BE2C (cell line): ENCODE data around the gene IFNA4.

ENCODE experiments used
- DNase-seq: peaks from one replicate; pipeline ENCODE4 v3.0.0-alpha.2; 2020
- H3K27me3 ChIP-seq: fragments of 250-450 bp; sonication (Bioruptor Pico); 2 replicates; pipeline ENCODE4 v1.5.1; 2020; ENCODE audit warnings: mild to moderate bottlenecking
- H3K36me3 ChIP-seq: fragments of 250-450 bp; sonication (Bioruptor Pico); 2 replicates; pipeline ENCODE4 v1.5.1; 2020; ENCODE audit warnings: mild to moderate bottlenecking
- H3K4me1 ChIP-seq: fragments of 250-450 bp; sonication (Bioruptor Pico); 2 replicates; pipeline ENCODE4 v1.5.1; 2020
- H3K4me3 ChIP-seq: 2 replicates; pipeline ENCODE4 v1.5.1; 2011; ENCODE audit warnings: low read depth, low read length
- H3K9me3 ChIP-seq: fragments of 250-450 bp; sonication (Bioruptor Pico); 2 replicates; pipeline ENCODE4 v1.5.1; 2020
- CTCF ChIP-seq: IDR thresholded peaks from 2 replicates; pipeline ENCODE4 v1.5.1; 2012; ENCODE audit warnings: mild to moderate bottlenecking, low read depth, low read length

IFNA4 gene

GRCh38 chr9:21137020-21137419 lies 50.4 kb downstream of the IFNA4 start:
- TF ChIP-seq CTCF: no peak
- H3K4me3 ChIP-seq: no peak overlapping the region
- no peaks in the 10 kb centered on the region for H3K4me1 ChIP-seq
- H3K27me3 ChIP-seq: 0 out of 2 replicates have a peak, but pooled peaks cover 3% of the 10 kb centered on the region
- no peaks in the 10 kb centered on the region for H3K9me3 ChIP-seq
- H3K36me3 ChIP-seq: no peaks in the 10 kb centered on the region
- DNase-seq: no peak
